ENCODE results near the gene BIN2. TPM values are rescaled to one million over a fixed set of nuclear protein-coding genes. Genes with fewer than 3 reads are reported as not detected.

Gene BIN2
- total RNA-seq, 1 donor from 2014 or later = 1.6 TPM

- DNase-seq = no peak
Measured at GRCh38 chr12:51362307-51362706, 38.3 kb upstream of the BIN2 start.

DNA sequence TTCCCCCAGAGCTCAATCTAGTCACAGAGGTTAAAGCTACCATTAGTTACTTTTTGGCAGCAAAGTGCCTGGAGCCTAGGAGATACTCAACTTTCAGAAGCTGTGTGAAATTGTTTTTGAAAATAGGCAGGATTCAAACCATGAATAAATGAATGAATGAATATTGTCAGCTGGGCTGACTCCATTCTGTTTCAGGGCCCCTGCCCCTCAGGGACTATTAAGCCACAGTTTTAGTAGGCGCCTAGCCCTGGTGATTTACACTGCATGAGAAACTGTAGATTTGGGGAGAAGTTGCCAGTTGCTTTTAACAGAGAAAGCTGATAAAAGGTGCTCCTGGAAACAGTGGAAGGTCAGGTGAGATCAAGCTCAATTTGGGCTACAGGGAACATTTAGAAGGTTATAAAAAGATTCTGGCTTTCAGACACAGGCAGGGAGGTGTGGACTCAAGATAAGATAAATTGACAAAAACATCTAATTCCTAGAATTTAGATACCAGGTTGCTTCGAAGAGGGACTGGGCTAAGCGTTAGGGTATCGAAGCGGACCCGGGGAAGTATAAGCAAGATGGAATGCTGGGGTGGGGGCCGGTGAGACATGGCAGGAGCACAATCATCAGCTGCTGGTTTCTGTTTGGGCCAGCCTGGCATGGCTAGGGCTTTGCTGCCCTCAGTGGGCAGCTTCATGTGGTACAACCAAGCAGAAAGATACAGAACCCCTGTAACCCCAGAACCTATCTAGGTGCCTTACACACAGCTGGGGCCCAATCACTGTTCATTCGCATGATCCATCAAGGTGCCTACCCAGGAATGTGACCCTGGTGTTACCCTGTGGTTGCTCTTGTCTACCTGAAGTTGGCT, 37.4 kb upstream of the BIN2 start:
- Histone ChIP-seq H3K27me3 (ENCODE audit: low read depth) (no peaks in the 10 kb centered on the region), H3K9me3 (replicated peaks) (no peaks in the 10 kb centered on the region), H3K4me3 (no peak overlapping the region), H3K27ac (replicated peaks) (no peak overlapping the region), H3K4me1 (no peaks in the 10 kb centered on the region), H3K36me3 (no peaks in the 10 kb centered on the region)
- no peak for DNase-seq
- TF ChIP-seq, protein P1, sequence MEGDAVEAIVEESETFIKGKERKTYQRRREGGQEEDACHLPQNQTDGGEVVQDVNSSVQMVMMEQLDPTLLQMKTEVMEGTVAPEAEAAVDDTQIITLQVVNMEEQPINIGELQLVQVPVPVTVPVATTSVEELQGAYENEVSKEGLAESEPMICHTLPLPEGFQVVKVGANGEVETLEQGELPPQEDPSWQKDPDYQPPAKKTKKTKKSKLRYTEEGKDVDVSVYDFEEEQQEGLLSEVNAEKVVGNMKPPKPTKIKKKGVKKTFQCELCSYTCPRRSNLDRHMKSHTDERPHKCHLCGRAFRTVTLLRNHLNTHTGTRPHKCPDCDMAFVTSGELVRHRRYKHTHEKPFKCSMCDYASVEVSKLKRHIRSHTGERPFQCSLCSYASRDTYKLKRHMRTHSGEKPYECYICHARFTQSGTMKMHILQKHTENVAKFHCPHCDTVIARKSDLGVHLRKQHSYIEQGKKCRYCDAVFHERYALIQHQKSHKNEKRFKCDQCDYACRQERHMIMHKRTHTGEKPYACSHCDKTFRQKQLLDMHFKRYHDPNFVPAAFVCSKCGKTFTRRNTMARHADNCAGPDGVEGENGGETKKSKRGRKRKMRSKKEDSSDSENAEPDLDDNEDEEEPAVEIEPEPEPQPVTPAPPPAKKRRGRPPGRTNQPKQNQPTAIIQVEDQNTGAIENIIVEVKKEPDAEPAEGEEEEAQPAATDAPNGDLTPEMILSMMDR (IDR thresholded peaks at IDR 0.05; ENCODE audit: borderline replicate concordance) = no peak
- intact Hi-C loops (cut with micrococcal nuclease) = no loop called here

More at GRCh38 chr12:51362307-51362706, 38.3 kb upstream of the BIN2 start:
- H3K9me3 ChIP-seq (replicated peaks) = no peaks in the 10 kb centered on the region
- intact Hi-C loops (cut with micrococcal nuclease) = no loop called here
- no peaks in the 10 kb centered on the region for H3K4me1 ChIP-seq
- no peak overlapping the region for H3K27ac ChIP-seq (replicated peaks)
- H3K36me3 ChIP-seq = no peaks in the 10 kb centered on the region
- TF ChIP-seq, protein P1 (IDR thresholded peaks at IDR 0.05; ENCODE audit: borderline replicate concordance) = no peak
- no peak overlapping the region for H3K4me3 ChIP-seq
- H3K27me3 ChIP-seq (ENCODE audit: low read depth) = no peaks in the 10 kb centered on the region

DNA sequence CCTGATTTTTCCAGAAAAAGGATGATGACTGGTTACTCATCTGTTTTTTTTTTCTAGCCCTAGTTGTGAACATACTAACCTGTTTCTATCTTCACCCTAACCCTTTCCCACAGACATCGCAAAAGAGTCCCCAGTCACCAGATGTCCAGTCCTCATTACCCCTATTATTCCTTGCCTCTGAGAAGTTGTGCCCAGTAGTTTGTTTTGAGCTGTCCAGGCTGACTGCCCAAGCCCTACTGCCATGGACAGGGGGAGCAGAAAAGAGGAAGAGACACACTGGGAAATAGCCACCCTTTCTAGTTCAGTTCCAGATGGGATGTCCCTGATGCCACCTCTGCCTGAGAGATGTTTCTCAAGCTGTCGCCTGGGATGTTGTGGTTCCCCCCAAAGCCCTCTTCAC, 36.3 kb upstream of the BIN2 start:
- H3K36me3 ChIP-seq = no peaks in the 10 kb centered on the region
- H3K4me1 ChIP-seq = no peaks in the 10 kb centered on the region
- no peak overlapping the region for H3K27ac ChIP-seq (replicated peaks)
- TF ChIP-seq, protein P1 (IDR thresholded peaks at IDR 0.05; ENCODE audit: borderline replicate concordance) = no peak
- no peaks in the 10 kb centered on the region for H3K9me3 ChIP-seq (replicated peaks)
- intact Hi-C loops (cut with micrococcal nuclease) = no loop called here
- H3K27me3 ChIP-seq (ENCODE audit: low read depth) = no peaks in the 10 kb centered on the region
- DNase-seq = no peak
- no peak overlapping the region for H3K4me3 ChIP-seq

- Histone ChIP-seq H3K4me3 (no peak overlapping the region), H3K4me1 (no peaks in the 10 kb centered on the region), H3K36me3 (no peaks in the 10 kb centered on the region), H3K27ac (replicated peaks) (no peak overlapping the region), H3K27me3 (ENCODE audit: low read depth) (no peaks in the 10 kb centered on the region), H3K9me3 (replicated peaks) (no peaks in the 10 kb centered on the region)
- DNase-seq = no peak
- intact Hi-C loops (cut with micrococcal nuclease) = no loop called here
- TF ChIP-seq, protein P1 (IDR thresholded peaks at IDR 0.05; ENCODE audit: borderline replicate concordance) = no peak
Measured at GRCh38 chr12:51359851-51360250, 35.9 kb upstream of the BIN2 start.

GRCh38 chr12:51358496-51358895, 34.5 kb upstream of the BIN2 start:
- Histone ChIP-seq H3K9me3 (replicated peaks) (no peaks in the 10 kb centered on the region), H3K4me3 (no peak overlapping the region), H3K36me3 (no peaks in the 10 kb centered on the region), H3K27me3 (ENCODE audit: low read depth) (peaks cover 6% of the 10 kb centered on the region), H3K4me1 (no peaks in the 10 kb centered on the region), H3K27ac (replicated peaks) (no peak overlapping the region)
- intact Hi-C loops (cut with micrococcal nuclease) = no loop called here
- no peak for DNase-seq
- TF ChIP-seq, protein P1 (IDR thresholded peaks at IDR 0.05; ENCODE audit: borderline replicate concordance) = no peak

All from left ventricle myocardium inferior (tissue), 1 donor.